Measurements from ENCODE around the gene SLX4IP.

GRCh38 chr20:10447028-10447427 lies 11.9 kb downstream of the SLX4IP start:
- TF ChIP-seq CTCF (conservative IDR thresholded peaks at IDR 0.05 in 1 of 2, IDR thresholded peaks at IDR 0.05 in 1 of 2; ENCODE audit: low read depth in 1 of 2, low read length in 2 of 2) (peak in 1 of 2 donors; percentile 29), EZH2 (IDR thresholded peaks at IDR 0.05; ENCODE audit: low read length, missing control alignments) (no peak)
